Endothelial cell (in vitro differentiated cells): ENCODE data around the gene SCAP. TPM values are rescaled to one million over a fixed set of nuclear protein-coding genes. Genes with fewer than 3 reads are reported as not detected.

Source experiments
- DNase-seq: peaks from one replicate; pipeline ENCODE4 v3.0.0; 2021; ENCODE audit warnings: low spot score
- H3K27ac Mint-ChIP-seq: one replicate; pipeline ENCODE4 v1.8.0; 2021; ENCODE audit warnings: mixed read lengths, inconsistent platforms; ENCODE audit not compliant: unreplicated experiment
- H3K27me3 Mint-ChIP-seq: one replicate; pipeline ENCODE4 v1.8.0; 2021; ENCODE audit warnings: mild to moderate bottlenecking, moderate library complexity, mixed read lengths, inconsistent platforms; ENCODE audit not compliant: unreplicated experiment
- H3K36me3 Mint-ChIP-seq: one replicate; pipeline ENCODE4 v1.8.0; 2021; ENCODE audit warnings: mild to moderate bottlenecking, low read depth, mixed read lengths, inconsistent platforms; ENCODE audit not compliant: unreplicated experiment
- H3K4me1 Mint-ChIP-seq: one replicate; pipeline ENCODE4 v1.8.0; 2021; ENCODE audit warnings: mild to moderate bottlenecking, mixed read lengths, inconsistent platforms; ENCODE audit not compliant: unreplicated experiment
- H3K4me3 Mint-ChIP-seq: one replicate; pipeline ENCODE4 v1.8.0; 2021; ENCODE audit warnings: mild to moderate bottlenecking, mixed read lengths, inconsistent platforms; ENCODE audit not compliant: unreplicated experiment
- H3K9me3 Mint-ChIP-seq: one replicate; pipeline ENCODE4 v1.8.0; 2021; ENCODE audit warnings: mixed read lengths, inconsistent platforms; ENCODE audit not compliant: unreplicated experiment
- CTCF ChIP-seq: fragments of 200-600 bp; sonication (generic); IDR thresholded peaks from one replicate; pipeline ENCODE4 v1.5.0; 2021; ENCODE audit warnings: antibody characterized with exemption; ENCODE audit not compliant: unreplicated experiment
- long read RNA-seq: library from polyadenylated mRNA; unstranded; transcript quantifications from one replicate; pipeline ENCODE4 v2.0.0, GENCODE V29; 2020; ENCODE audit not compliant: unreplicated experiment
- total RNA-seq: library from RNA; stranded (reverse); fragmentation: NEBNext Ultra II Directional; extraction: Animal tissue kit (Norgen Biotek cat#: 25700); gene quantifications from one replicate; pipeline ENCODE4 v1.2.1, GENCODE V29; 2021; ENCODE audit not compliant: unreplicated experiment

Gene SCAP
- total RNA-seq: 88.6 TPM
- long read RNA-seq, partial matches to known transcripts: 7 of 17 reads
- long read RNA-seq, other reads (novel, unspliced or antisense): 10 of 17 reads

- Mint-ChIP-seq H3K4me3 (peak within 1 kb of the TSS; percentile 96), H3K4me1 (peaks cover 22% of the 10 kb centered on the region), H3K9me3 (no peaks in the 10 kb centered on the region), H3K27ac (peak within 1 kb of the TSS; percentile 37), H3K36me3 (peaks cover 4% of the 10 kb centered on the region), H3K27me3 (peaks cover 2% of the 10 kb centered on the region)
- peak; percentile 96 for DNase-seq
- peak; percentile 95 for TF ChIP-seq CTCF
These were observed at the start of gene SCAP for GRCh38 chr3:47475570-47476329. Gene SCAP (minus strand): TSS chr3:47475941. CDS start chr3:47442993, 32,948 bp downstream.

GRCh38 chr3:47523310-47524073 is 47.8 kb upstream of the SCAP start:
- DNase-seq: no peak
- no peak for TF ChIP-seq CTCF

GRCh38 chr3:47522082-47522987 is 46.6 kb upstream of the SCAP start:
- Mint-ChIP-seq H3K4me3 (no peak overlapping the region), H3K27ac (no peak overlapping the region)

More at GRCh38 chr3:47523310-47524073, 47.8 kb upstream of the SCAP start:
- H3K36me3 Mint-ChIP-seq: no peaks in the 10 kb centered on the region
- no peak overlapping the region for H3K27ac Mint-ChIP-seq
- H3K4me3 Mint-ChIP-seq: no peak overlapping the region
- no peaks in the 10 kb centered on the region for H3K27me3 Mint-ChIP-seq
- no peaks in the 10 kb centered on the region for H3K4me1 Mint-ChIP-seq
- no peaks in the 10 kb centered on the region for H3K9me3 Mint-ChIP-seq

GRCh38 chr3:47520756-47521155 is 45.0 kb upstream of the SCAP start:
- no peak for DNase-seq
- H3K9me3 Mint-ChIP-seq: no peaks in the 10 kb centered on the region

More at GRCh38 chr3:47522082-47522987, 46.6 kb upstream of the SCAP start:
- Mint-ChIP-seq H3K9me3 (no peaks in the 10 kb centered on the region), H3K36me3 (no peaks in the 10 kb centered on the region), H3K4me1 (no peaks in the 10 kb centered on the region), H3K27me3 (no peaks in the 10 kb centered on the region)
- TF ChIP-seq CTCF: peak; percentile 83
- DNase-seq: peak; percentile 75

More at GRCh38 chr3:47520756-47521155, 45.0 kb upstream of the SCAP start:
- H3K4me1 Mint-ChIP-seq: no peaks in the 10 kb centered on the region
- no peak for TF ChIP-seq CTCF
- no peaks in the 10 kb centered on the region for H3K36me3 Mint-ChIP-seq
- peaks cover 1% of the 10 kb centered on the region for H3K27me3 Mint-ChIP-seq
- no peak overlapping the region for H3K27ac Mint-ChIP-seq
- no peak overlapping the region for H3K4me3 Mint-ChIP-seq
